Brain microvascular endothelial cell (primary cell): ENCODE measurements around the gene TLCD5.

Experiments
- DNase-seq: peaks from one replicate; pipeline ENCODE4 v3.0.0-alpha.2; 2020
- H3K27ac ChIP-seq: fragments of 250-450 bp; sonication (Bioruptor Pico); 2 replicates; pipeline ENCODE4 v1.5.1; 2020; ENCODE audit warnings: mild to moderate bottlenecking, moderate library complexity
- H3K27me3 ChIP-seq: fragments of 250-450 bp; sonication (Bioruptor Pico); replicated peaks from 2 replicates; pipeline ENCODE4 v1.5.1; 2020; ENCODE audit warnings: mild to moderate bottlenecking
- H3K36me3 ChIP-seq: fragments of 250-450 bp; sonication (Bioruptor Pico); replicated peaks from 2 replicates; pipeline ENCODE4 v1.5.1; 2020; ENCODE audit warnings: mild to moderate bottlenecking
- H3K4me3 ChIP-seq: 2 replicates; pipeline ENCODE4 v1.5.1; 2011; ENCODE audit warnings: low read depth, mild to moderate bottlenecking, control low read depth, low read length, moderate library complexity
- CTCF ChIP-seq: IDR thresholded peaks from 2 replicates; pipeline ENCODE4 v1.5.1; 2011; ENCODE audit warnings: low read depth, mild to moderate bottlenecking, moderate library complexity, low read length, control low read depth, inconsistent platforms; ENCODE audit errors: missing control alignments
- in situ Hi-C: cut with HindIII; loops from 2 replicates; pipeline ENCODE4 v1.10.0; 2017; ENCODE audit warnings: low sequenced_read_pairs, low pct_ligation_motif_present

Gene TLCD5

GRCh38 chr11:120294096-120294495 is 31.0 kb upstream of the TLCD5 start:
- no peak overlapping the region for H3K4me3 ChIP-seq
- no peak overlapping the region for H3K27ac ChIP-seq
- TF ChIP-seq CTCF = no peak
- in situ Hi-C loops = no loop called here
- no peak for DNase-seq
- H3K27me3 ChIP-seq = peaks cover 15% of the 10 kb centered on the region
- H3K36me3 ChIP-seq = no peaks in the 10 kb centered on the region

GRCh38 chr11:120295099-120295498 is 30.0 kb upstream of the TLCD5 start:
- Histone ChIP-seq H3K4me3 (no peak overlapping the region), H3K27me3 (peaks cover 15% of the 10 kb centered on the region), H3K36me3 (no peaks in the 10 kb centered on the region), H3K27ac (no peak overlapping the region)
- TF ChIP-seq CTCF = no peak
- no peak for DNase-seq
- in situ Hi-C loops = no loop called here

GRCh38 chr11:120296554-120296953 is 28.5 kb upstream of the TLCD5 start:
- Histone ChIP-seq H3K4me3 (no peak overlapping the region), H3K36me3 (no peaks in the 10 kb centered on the region), H3K27ac (no peak overlapping the region), H3K27me3 (peaks cover 15% of the 10 kb centered on the region)
- in situ Hi-C loops = no loop called here
- no peak for DNase-seq
- no peak for TF ChIP-seq CTCF

- TF ChIP-seq CTCF = no peak
- in situ Hi-C loops = no loop called here
- H3K36me3 ChIP-seq = no peaks in the 10 kb centered on the region
- H3K27ac ChIP-seq = no peak overlapping the region
- no peak for DNase-seq
- peaks cover 9% of the 10 kb centered on the region for H3K27me3 ChIP-seq
- no peak overlapping the region for H3K4me3 ChIP-seq
Observed at GRCh38 chr11:120298461-120298860, 26.6 kb upstream of the TLCD5 start.

GRCh38 chr11:120302001-120302805 is 22.9 kb upstream of the TLCD5 start:
- Histone ChIP-seq H3K27me3 (no peaks in the 10 kb centered on the region), H3K27ac (no peak overlapping the region), H3K4me3 (no peak overlapping the region), H3K36me3 (no peaks in the 10 kb centered on the region)
- no peak for DNase-seq
- in situ Hi-C loops = no loop called here
- no peak for TF ChIP-seq CTCF
